Measurements from ENCODE around the gene TRMT10C. TPM values are rescaled to one million over a fixed set of nuclear protein-coding genes. Genes with fewer than 3 reads are reported as not detected.
"Not testable (repeated sequence)": the region's sequence is repeated elsewhere in the genome, so short reads cannot be mapped to it uniquely, and the experiment has no call there.

TRMT10C gene
- total RNA-seq, 1 donor: 38.4 TPM

DNA sequence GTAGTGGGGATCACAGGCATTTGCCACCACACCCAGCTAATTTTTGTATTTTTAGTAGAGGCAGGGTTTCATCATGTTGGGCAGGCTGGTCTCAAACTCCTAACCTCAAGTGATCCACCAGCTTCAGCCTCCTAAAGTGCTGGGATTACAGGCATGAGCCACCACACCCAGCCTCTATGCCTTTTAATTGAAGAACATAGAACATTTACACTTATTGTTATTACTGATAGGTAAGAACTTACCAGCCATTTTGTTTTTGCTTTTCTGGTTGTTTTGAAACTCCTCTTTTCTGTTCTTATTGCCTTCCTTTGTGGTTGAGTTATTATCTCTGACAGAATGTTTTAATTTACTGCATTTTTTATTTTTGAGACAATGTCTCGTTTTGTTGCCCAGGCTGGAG is 41.5 kb downstream of the TRMT10C start:
- no peak for TF ChIP-seq CTCF (IDR thresholded peaks at IDR 0.05; ENCODE audit: insufficient read depth, low read depth, low read length)
- no peak overlapping the region for H3K4me3 ChIP-seq (ENCODE audit: low read depth, low read length)
- DNase-seq (ENCODE audit: low read depth): no peak

GRCh38 chr3:101605398-101605797 is 43.7 kb downstream of the TRMT10C start:
- not testable (repeated sequence) for DNase-seq (ENCODE audit: low read depth); H3K4me3 ChIP-seq (ENCODE audit: low read depth, low read length)

- H3K4me3 ChIP-seq (ENCODE audit: low read depth, low read length): no peak overlapping the region
- TF ChIP-seq CTCF (IDR thresholded peaks at IDR 0.05; ENCODE audit: insufficient read depth, low read depth, low read length): no peak
- no peak for DNase-seq (ENCODE audit: low read depth)
Measured at GRCh38 chr3:101611023-101611422, 49.4 kb downstream of the TRMT10C start.

GRCh38 chr3:101613014-101613413 is 51.3 kb downstream of the TRMT10C start:
- DNase-seq (ENCODE audit: low read depth); H3K4me3 ChIP-seq (ENCODE audit: low read depth, low read length): not testable (repeated sequence)

DNA sequence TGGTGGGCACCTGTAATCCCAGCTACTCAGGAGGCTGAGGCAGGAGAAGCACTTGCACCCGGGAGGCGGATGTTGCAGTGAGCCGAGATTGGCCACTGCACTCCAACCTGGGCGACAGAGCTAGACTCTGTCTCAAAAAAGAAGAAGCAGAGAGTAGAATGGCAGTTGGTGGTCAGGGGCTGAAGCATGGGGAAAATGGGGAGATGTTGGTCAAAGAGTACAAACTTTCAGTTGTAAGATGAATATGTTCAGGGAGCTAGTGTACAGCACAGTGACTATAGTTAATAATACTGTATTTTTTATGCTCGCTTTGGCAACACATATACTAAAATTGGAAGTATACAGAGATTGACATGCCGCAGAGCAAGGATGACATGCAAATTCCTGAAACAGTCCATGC is 53.9 kb downstream of the TRMT10C start:
- no peak for TF ChIP-seq CTCF (IDR thresholded peaks at IDR 0.05; ENCODE audit: insufficient read depth, low read depth, low read length)
- no peak for DNase-seq (ENCODE audit: low read depth)

More for the DNA sequence above, 53.9 kb downstream of the TRMT10C start:
- H3K4me3 ChIP-seq (ENCODE audit: low read depth, low read length): no peak overlapping the region

Small RNA genes within 50 kb of the gene (small RNA-seq; reads per million reads assigned to genes)
- gene RNU6-1256P: not detected

Other genes with a start within 250 kb of the TRMT10C start
- 0.32 and 0.43 TPM in 2 replicates for gene IMPG2, start 241.3 kb upstream of the TRMT10C start, total RNA-seq
- gene SENP7, start 48.7 kb upstream of the TRMT10C start, total RNA-seq: 9.7 and 16.4 TPM in 2 replicates
- 87.9 and 124 TPM in 2 replicates for gene PCNP, start 12.3 kb downstream of the TRMT10C start, total RNA-seq
- 20.9 and 33.2 TPM in 2 replicates for gene ZBTB11, start 115.3 kb downstream of the TRMT10C start, total RNA-seq
- gene RPL24, start 124.8 kb downstream of the TRMT10C start, total RNA-seq: 1,523 and 2,114 TPM in 2 replicates
- gene CEP97, start 162.7 kb downstream of the TRMT10C start, total RNA-seq: 14.2 and 24.6 TPM in 2 replicates
- gene NXPE3, start 217.3 kb downstream of the TRMT10C start, total RNA-seq: 14.2 and 22.0 TPM in 2 replicates